ENCODE results near the gene MCTP1. TPM values are rescaled to one million over a fixed set of nuclear protein-coding genes. Genes with fewer than 3 reads are reported as not detected.

The MCTP1 gene
- polyA plus RNA-seq, 1 donor from 2014 or later: 1.9 TPM

DNA sequence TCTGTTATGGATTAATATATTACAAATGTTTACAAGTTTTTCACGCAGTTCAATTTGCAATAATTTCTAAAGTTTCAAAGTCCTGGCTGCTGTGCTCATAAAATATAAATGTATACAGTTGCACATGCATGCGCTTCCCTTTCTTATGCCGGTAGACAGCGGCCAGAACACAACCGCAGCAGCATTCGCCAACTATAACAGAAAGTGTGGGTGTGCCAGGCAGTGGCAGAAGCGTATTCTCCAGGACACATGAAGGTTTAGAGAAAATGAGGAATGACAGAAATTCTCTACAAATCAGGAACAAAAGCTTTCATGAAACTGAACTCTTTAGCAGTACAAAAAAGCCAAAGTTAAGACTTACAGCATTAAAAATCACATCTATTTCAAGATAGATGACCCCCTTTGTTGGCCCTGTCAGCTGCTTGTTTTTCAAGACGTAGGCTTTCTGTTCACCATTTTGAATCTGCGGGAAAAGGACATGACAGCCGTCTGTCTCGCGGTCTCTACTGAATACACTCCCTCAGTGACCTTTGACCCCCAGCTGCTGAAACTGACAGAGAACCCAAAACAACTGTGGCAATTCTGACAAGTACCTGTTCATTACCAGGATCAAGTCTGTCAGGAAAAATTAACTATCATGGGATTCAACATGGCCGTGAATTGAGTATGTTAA lies 414.2 kb downstream of the MCTP1 start:
- Histone ChIP-seq H4K20me1 (ENCODE audit: insufficient read depth) (no peaks in the 10 kb centered on the region), H3K4me3 (ENCODE audit: low read length) (no peak overlapping the region), H3K9me2 (ENCODE audit: insufficient read depth, low read length) (no peaks in the 10 kb centered on the region), H2AFZ (ENCODE audit: low read depth, low read length) (no peak overlapping the region), H3K9ac (ENCODE audit: low read length) (no peak overlapping the region), H3K4me2 (ENCODE audit: low read length) (no peak overlapping the region), H3K27me3 (ENCODE audit: insufficient read depth, low read depth, low read length) (no peaks in the 10 kb centered on the region), H3K79me2 (replicated peaks; ENCODE audit: insufficient read depth, low read length) (no peaks in the 10 kb centered on the region), H3K27ac (ENCODE audit: low read length) (no peak overlapping the region), H3K9me3 (ENCODE audit: low read length) (no peaks in the 10 kb centered on the region), H3K36me3 (ENCODE audit: insufficient read depth, low read length) (no peaks in the 10 kb centered on the region), H3F3A (ENCODE audit: insufficient read depth, low read length, poor library complexity, severe bottlenecking) (no peaks in the 10 kb centered on the region)
- TF ChIP-seq MXI1 (conservative IDR thresholded peaks at IDR 0.05; ENCODE audit: poor library complexity, severe bottlenecking): no peak
- TF ChIP-seq POLR2AphosphoS5 (IDR thresholded peaks at IDR 0.05): no peak
- no peak for TF ChIP-seq TAF1 (IDR thresholded peaks at IDR 0.05; ENCODE audit: low read depth)
- TF ChIP-seq EP300 (conservative IDR thresholded peaks at IDR 0.05; ENCODE audit: poor library complexity, severe bottlenecking): no peak
- TF ChIP-seq, protein P1, sequence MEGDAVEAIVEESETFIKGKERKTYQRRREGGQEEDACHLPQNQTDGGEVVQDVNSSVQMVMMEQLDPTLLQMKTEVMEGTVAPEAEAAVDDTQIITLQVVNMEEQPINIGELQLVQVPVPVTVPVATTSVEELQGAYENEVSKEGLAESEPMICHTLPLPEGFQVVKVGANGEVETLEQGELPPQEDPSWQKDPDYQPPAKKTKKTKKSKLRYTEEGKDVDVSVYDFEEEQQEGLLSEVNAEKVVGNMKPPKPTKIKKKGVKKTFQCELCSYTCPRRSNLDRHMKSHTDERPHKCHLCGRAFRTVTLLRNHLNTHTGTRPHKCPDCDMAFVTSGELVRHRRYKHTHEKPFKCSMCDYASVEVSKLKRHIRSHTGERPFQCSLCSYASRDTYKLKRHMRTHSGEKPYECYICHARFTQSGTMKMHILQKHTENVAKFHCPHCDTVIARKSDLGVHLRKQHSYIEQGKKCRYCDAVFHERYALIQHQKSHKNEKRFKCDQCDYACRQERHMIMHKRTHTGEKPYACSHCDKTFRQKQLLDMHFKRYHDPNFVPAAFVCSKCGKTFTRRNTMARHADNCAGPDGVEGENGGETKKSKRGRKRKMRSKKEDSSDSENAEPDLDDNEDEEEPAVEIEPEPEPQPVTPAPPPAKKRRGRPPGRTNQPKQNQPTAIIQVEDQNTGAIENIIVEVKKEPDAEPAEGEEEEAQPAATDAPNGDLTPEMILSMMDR (IDR thresholded peaks at IDR 0.05; ENCODE audit: poor library complexity, severe bottlenecking): no peak
- TF ChIP-seq, protein P2, sequence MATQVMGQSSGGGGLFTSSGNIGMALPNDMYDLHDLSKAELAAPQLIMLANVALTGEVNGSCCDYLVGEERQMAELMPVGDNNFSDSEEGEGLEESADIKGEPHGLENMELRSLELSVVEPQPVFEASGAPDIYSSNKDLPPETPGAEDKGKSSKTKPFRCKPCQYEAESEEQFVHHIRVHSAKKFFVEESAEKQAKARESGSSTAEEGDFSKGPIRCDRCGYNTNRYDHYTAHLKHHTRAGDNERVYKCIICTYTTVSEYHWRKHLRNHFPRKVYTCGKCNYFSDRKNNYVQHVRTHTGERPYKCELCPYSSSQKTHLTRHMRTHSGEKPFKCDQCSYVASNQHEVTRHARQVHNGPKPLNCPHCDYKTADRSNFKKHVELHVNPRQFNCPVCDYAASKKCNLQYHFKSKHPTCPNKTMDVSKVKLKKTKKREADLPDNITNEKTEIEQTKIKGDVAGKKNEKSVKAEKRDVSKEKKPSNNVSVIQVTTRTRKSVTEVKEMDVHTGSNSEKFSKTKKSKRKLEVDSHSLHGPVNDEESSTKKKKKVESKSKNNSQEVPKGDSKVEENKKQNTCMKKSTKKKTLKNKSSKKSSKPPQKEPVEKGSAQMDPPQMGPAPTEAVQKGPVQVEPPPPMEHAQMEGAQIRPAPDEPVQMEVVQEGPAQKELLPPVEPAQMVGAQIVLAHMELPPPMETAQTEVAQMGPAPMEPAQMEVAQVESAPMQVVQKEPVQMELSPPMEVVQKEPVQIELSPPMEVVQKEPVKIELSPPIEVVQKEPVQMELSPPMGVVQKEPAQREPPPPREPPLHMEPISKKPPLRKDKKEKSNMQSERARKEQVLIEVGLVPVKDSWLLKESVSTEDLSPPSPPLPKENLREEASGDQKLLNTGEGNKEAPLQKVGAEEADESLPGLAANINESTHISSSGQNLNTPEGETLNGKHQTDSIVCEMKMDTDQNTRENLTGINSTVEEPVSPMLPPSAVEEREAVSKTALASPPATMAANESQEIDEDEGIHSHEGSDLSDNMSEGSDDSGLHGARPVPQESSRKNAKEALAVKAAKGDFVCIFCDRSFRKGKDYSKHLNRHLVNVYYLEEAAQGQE (IDR thresholded peaks at IDR 0.05; ENCODE audit: borderline replicate concordance): no peak

DNA sequence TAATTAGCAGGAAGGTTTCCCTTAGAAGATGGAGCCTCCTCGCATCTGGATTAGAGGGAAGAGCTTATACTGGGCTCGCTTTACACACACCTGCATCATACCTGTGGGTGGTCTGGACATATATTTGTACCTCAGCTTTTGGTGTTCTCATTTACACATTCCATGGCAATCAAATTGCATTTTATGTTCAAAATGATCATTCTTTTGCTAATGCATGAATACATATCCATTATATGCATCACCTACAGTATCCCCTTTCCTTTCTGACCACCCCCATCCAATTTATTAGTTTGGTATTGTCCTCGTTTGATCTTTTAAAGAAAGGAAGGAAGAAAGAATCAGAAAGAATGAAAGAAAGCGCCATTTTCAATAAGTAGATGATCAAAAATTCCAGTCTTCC lies 415.0 kb downstream of the MCTP1 start:
- H3F3A ChIP-seq (ENCODE audit: insufficient read depth, low read length, poor library complexity, severe bottlenecking): no peaks in the 10 kb centered on the region
- no peaks in the 10 kb centered on the region for H3K9me3 ChIP-seq (ENCODE audit: low read length)
- no peak overlapping the region for H3K4me2 ChIP-seq (ENCODE audit: low read length)
- no peaks in the 10 kb centered on the region for H3K79me2 ChIP-seq (replicated peaks; ENCODE audit: insufficient read depth, low read length)
- H3K36me3 ChIP-seq (ENCODE audit: insufficient read depth, low read length): no peaks in the 10 kb centered on the region
- no peaks in the 10 kb centered on the region for H4K20me1 ChIP-seq (ENCODE audit: insufficient read depth)
- no peak overlapping the region for H3K9ac ChIP-seq (ENCODE audit: low read length)
- no peaks in the 10 kb centered on the region for H3K27me3 ChIP-seq (ENCODE audit: insufficient read depth, low read depth, low read length)
- TF ChIP-seq MXI1 (conservative IDR thresholded peaks at IDR 0.05; ENCODE audit: poor library complexity, severe bottlenecking) (no peak), RAD21 (conservative IDR thresholded peaks at IDR 0.05) (no peak), EZH2 (IDR thresholded peaks at IDR 0.05; ENCODE audit: borderline replicate concordance, insufficient read depth, low read length, poor library complexity, severe bottlenecking) (no peak), TAF1 (IDR thresholded peaks at IDR 0.05; ENCODE audit: low read depth) (no peak), SMC3 (conservative IDR thresholded peaks at IDR 0.05; ENCODE audit: poor library complexity) (no peak), EP300 (conservative IDR thresholded peaks at IDR 0.05; ENCODE audit: poor library complexity, severe bottlenecking) (no peak), POLR2AphosphoS5 (IDR thresholded peaks at IDR 0.05) (no peak)
- TF ChIP-seq, protein P1 (IDR thresholded peaks at IDR 0.05; ENCODE audit: poor library complexity, severe bottlenecking): no peak
- TF ChIP-seq, protein P2 (IDR thresholded peaks at IDR 0.05; ENCODE audit: borderline replicate concordance): no peak
- H3K4me3 ChIP-seq (ENCODE audit: low read length): no peak overlapping the region
- H3K27ac ChIP-seq (ENCODE audit: low read length): no peak overlapping the region
- H2AFZ ChIP-seq (ENCODE audit: low read depth, low read length): no peak overlapping the region
- H3K9me2 ChIP-seq (ENCODE audit: insufficient read depth, low read length): no peaks in the 10 kb centered on the region

Data from neural cell (in vitro differentiated cells).